HepG2 (cell line): Measurements from ENCODE around the gene HSD17B11. TPM values are rescaled to one million over a fixed set of nuclear protein-coding genes. Genes with fewer than 3 reads are reported as not detected.

ENCODE experiments used
- CREBL2 ChIP-seq: sonication (generic); formaldehyde crosslinking; IDR thresholded peaks from 2 replicates; pipeline ENCODE4 v1.8.1; 2023; ENCODE audit warnings: missing genetic modification reagents, mild to moderate bottlenecking, borderline replicate concordance
- ELF3 ChIP-seq: IDR thresholded peaks from 2 replicates; pipeline ENCODE4 v1.6.1; 2016; ENCODE audit warnings: missing genetic modification reagents, missing compliant biosample characterization
- FOXP4 ChIP-seq: sonication (generic); formaldehyde crosslinking; IDR thresholded peaks from 2 replicates; pipeline ENCODE4 v1.4.0; 2020; ENCODE audit warnings: missing genetic modification reagents
- GABPA ChIP-seq, 2 experiments: IDR thresholded peaks; 2 replicates each; pipeline ENCODE4 v1.6.1; 2011 to 2016; ENCODE audit warnings: low read depth in 2 of 2, low read length in 1 of 2, missing biosample characterization in 1 of 2, missing genetic modification characterization in 1 of 2
- KLF11 ChIP-seq: IDR thresholded peaks from 2 replicates; pipeline ENCODE4 v1.6.1; 2016; ENCODE audit warnings: missing compliant biosample characterization
- POLR2AphosphoS2 ChIP-seq: IDR thresholded peaks from 2 replicates; pipeline ENCODE4 v1.6.1; 2011; ENCODE audit warnings: low read depth, low read length, improper control_type of control experiment
- REPIN1 ChIP-seq: sonication (generic); formaldehyde crosslinking; IDR thresholded peaks from 2 replicates; pipeline ENCODE4 v1.8.0; 2022; ENCODE audit warnings: missing genetic modification reagents, low read depth, mild to moderate bottlenecking, borderline replicate concordance
- SIX4 ChIP-seq: sonication (generic); formaldehyde crosslinking; IDR thresholded peaks from 2 replicates; pipeline ENCODE4 v1.4.0; 2020; ENCODE audit warnings: missing genetic modification reagents
- TBP ChIP-seq: sonication (generic); formaldehyde crosslinking; IDR thresholded peaks from 2 replicates; pipeline ENCODE4 v1.5.0; 2020; ENCODE audit warnings: missing genetic modification reagents
- ZBTB2 ChIP-seq: sonication (generic); formaldehyde crosslinking; IDR thresholded peaks from 2 replicates; pipeline ENCODE4 v1.8.0; 2022; ENCODE audit warnings: low read depth, missing genetic modification reagents
- ZEB1 ChIP-seq: IDR thresholded peaks from 2 replicates; pipeline ENCODE4 v1.6.1; 2012; ENCODE audit warnings: mild to moderate bottlenecking, low read depth, inconsistent platforms; ENCODE audit not compliant: insufficient replicate concordance
- ZKSCAN5 ChIP-seq: sonication (generic); formaldehyde crosslinking; IDR thresholded peaks from 2 replicates; pipeline ENCODE4 v1.5.1; 2020; ENCODE audit warnings: mild to moderate bottlenecking, missing genetic modification reagents
- ZMYM4 ChIP-seq: sonication (generic); formaldehyde crosslinking; IDR thresholded peaks from 2 replicates; pipeline ENCODE4 v1.8.1; 2023; ENCODE audit warnings: mild to moderate bottlenecking, missing genetic modification reagents
- ZNF235 ChIP-seq: sonication (generic); formaldehyde crosslinking; IDR thresholded peaks from 2 replicates; pipeline ENCODE4 v1.8.1; 2023; ENCODE audit warnings: mild to moderate bottlenecking, missing genetic modification reagents, borderline replicate concordance
- ZNF24 ChIP-seq: fragments of 450-650 bp; IDR thresholded peaks from 2 replicates; pipeline ENCODE4 v1.6.1; 2017; ENCODE audit warnings: antibody characterized with exemption, mild to moderate bottlenecking
- ZNF496 ChIP-seq: sonication (generic); formaldehyde crosslinking; IDR thresholded peaks from 2 replicates; pipeline ENCODE4 v1.8.1; 2023; ENCODE audit warnings: mild to moderate bottlenecking, moderate library complexity, missing genetic modification reagents; ENCODE audit not compliant: insufficient replicate concordance
- ZNF501 ChIP-seq: sonication (generic); formaldehyde crosslinking; IDR thresholded peaks from 2 replicates; pipeline ENCODE4 v1.5.1; 2020; ENCODE audit warnings: mild to moderate bottlenecking, moderate library complexity, missing genetic modification reagents
- ZNF556 ChIP-seq: sonication (generic); formaldehyde crosslinking; IDR thresholded peaks from 2 replicates; pipeline ENCODE4 v1.4.0; 2020; ENCODE audit warnings: mild to moderate bottlenecking, missing genetic modification reagents, borderline replicate concordance
- ZNF564 ChIP-seq: sonication (generic); formaldehyde crosslinking; IDR thresholded peaks from 2 replicates; pipeline ENCODE4 v1.8.1; 2023; ENCODE audit warnings: mild to moderate bottlenecking, missing genetic modification reagents
- polyA plus RNA-seq, 8 experiments: library from polyadenylated mRNA; depleted of rRNA in 3 of 8; stranded (reverse) in 7 of 8; unstranded in 1 of 8; fragments of >200 nt; fragmentation: Illumina TruSeq in 4 of 8; extraction: Trizol in 4 of 8; gene quantifications; 2 replicates each; pipeline versions ENCODE4 v1.2.1 to v1.2.3, GENCODE V29; 2011 to 2016; ENCODE audit warnings: low read depth in 4 of 8, missing spikeins in 1 of 8, mixed read lengths in 1 of 8; ENCODE audit not compliant: insufficient read depth in 1 of 8
- total RNA-seq, 5 experiments: library from RNA; depleted of rRNA; stranded (reverse); fragments of >200 nt; fragmentation: Illumina TruSeq; extraction: Trizol; gene quantifications; 2 replicates each; pipeline ENCODE4 v1.2.3, GENCODE V29; 2016; ENCODE audit warnings: low read depth in 1 of 5
- TF ChIP-seq, protein P1 (sequence below): sonication (generic); formaldehyde crosslinking; IDR thresholded peaks from 2 replicates; pipeline ENCODE4 v1.8.0; 2023; ENCODE audit warnings: mild to moderate bottlenecking, missing genetic modification reagents
- TF ChIP-seq, protein P2 (sequence below): sonication (generic); formaldehyde crosslinking; IDR thresholded peaks from 2 replicates; pipeline ENCODE4 v1.8.0; 2022; ENCODE audit warnings: missing genetic modification reagents, mild to moderate bottlenecking, borderline replicate concordance
- TF ChIP-seq, protein P3 (sequence below): sonication (generic); formaldehyde crosslinking; IDR thresholded peaks from 2 replicates; pipeline ENCODE4 v1.4.0; 2020; ENCODE audit warnings: mild to moderate bottlenecking, missing genetic modification reagents

HSD17B11 gene
- total and polyA plus RNA-seq, 2 of the 13 experiments (the other 11 are each of a cell fraction or from before 2014, with no cell fraction given): 121 to 158 TPM

DNA sequence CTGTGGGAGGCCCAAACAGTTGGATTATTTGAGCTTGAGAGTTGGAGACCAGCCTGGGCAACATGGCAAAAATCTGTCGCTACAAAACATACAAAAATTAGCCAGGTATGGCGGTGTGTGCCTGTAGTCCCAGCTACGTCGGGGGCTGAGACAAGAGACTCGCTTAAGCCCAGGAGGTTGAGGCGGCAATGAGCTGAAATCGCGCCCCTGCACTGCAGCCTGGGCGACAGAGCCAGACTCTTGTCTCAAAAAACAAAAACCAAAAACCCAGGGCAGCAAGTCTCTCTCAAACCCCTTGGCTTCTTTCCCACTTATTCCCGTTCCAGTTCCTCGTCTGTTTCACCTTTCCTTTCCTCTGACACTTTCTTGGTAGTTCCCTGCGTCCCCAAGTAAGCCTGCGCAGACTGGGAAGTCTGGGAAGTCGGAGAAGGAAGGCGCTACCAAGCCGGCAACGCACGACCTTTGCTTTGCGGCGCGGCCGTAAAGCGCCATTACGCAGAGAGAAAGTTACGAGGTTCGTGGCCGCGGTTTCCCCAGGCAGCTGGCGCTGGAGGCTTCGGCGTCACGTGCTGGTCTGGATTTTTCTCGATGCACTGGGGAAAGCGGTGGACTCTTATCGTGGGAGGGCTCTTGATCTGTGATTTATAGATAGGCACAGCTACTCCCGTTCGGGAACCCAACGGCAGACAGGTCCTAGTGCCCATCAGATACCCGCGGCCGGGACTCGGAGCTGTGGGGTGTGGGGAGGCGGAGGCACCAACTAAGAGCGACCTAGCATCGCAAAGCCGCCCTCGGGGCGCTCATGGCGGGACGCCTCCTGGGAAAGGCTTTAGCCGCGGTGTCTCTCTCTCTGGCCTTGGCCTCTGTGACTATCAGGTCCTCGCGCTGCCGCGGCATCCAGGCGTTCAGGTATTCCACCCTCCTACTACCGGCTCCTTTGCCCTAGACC lies 31.4 kb upstream of the HSD17B11 start, which contains the start of gene NUDT9 (continued):
- TF ChIP-seq ZBTB2 (no peak; the same call in 1 of the 2 replicates), GABPA (IDR thresholded peaks at IDR 0.05; ENCODE audit: low read depth, low read length) (no peak), GABPA (CRISPR knock-in tag; IDR thresholded peaks at IDR 0.05; ENCODE audit: low read depth) (peak; percentile 75), ZNF24 (no peak), REPIN1 (CRISPR knock-in tag) (peak; percentile 95; the same call in 1 of the 2 replicates), ZNF235 (CRISPR knock-in tag) (0 out of 2 replicates have a peak, but pooled peaks have one; percentile 82), ZNF564 (CRISPR knock-in tag) (0 out of 2 replicates have a peak, but pooled peaks have one; percentile 31), ZNF556 (CRISPR knock-in tag) (peak; percentile 93), ZNF501 (CRISPR knock-in tag) (peak; percentile 99), KLF11 (CRISPR knock-in tag) (0 out of 2 replicates have a peak, but pooled peaks have one; percentile 13), ZKSCAN5 (CRISPR knock-in tag) (0 out of 2 replicates have a peak, but pooled peaks have one; percentile 43), ZEB1 (peak; percentile 61), POLR2AphosphoS2 (no peak), CREBL2 (CRISPR knock-in tag) (peak; percentile 75; the same call in 1 of the 2 replicates), ZNF496 (CRISPR knock-in tag) (no peak), TBP (no peak), ELF3 (CRISPR knock-in tag) (peak; percentile 83), FOXP4 (CRISPR knock-in tag) (peak; percentile 80), SIX4 (no peak), ZMYM4 (CRISPR knock-in tag) (peak; percentile 97)
- TF ChIP-seq, protein P1, sequence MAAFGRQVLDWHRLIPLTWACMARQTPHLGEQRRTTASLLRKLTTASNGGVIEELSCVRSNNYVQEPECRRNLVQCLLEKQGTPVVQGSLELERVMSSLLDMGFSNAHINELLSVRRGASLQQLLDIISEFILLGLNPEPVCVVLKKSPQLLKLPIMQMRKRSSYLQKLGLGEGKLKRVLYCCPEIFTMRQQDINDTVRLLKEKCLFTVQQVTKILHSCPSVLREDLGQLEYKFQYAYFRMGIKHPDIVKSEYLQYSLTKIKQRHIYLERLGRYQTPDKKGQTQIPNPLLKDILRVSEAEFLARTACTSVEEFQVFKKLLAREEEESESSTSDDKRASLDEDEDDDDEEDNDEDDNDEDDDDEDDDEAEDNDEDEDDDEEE: no peak
- TF ChIP-seq, protein P2, sequence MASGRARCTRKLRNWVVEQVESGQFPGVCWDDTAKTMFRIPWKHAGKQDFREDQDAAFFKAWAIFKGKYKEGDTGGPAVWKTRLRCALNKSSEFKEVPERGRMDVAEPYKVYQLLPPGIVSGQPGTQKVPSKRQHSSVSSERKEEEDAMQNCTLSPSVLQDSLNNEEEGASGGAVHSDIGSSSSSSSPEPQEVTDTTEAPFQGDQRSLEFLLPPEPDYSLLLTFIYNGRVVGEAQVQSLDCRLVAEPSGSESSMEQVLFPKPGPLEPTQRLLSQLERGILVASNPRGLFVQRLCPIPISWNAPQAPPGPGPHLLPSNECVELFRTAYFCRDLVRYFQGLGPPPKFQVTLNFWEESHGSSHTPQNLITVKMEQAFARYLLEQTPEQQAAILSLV (CRISPR knock-in tag): peak; percentile 57; the same call in 1 of the 2 replicates
- TF ChIP-seq, protein P3, sequence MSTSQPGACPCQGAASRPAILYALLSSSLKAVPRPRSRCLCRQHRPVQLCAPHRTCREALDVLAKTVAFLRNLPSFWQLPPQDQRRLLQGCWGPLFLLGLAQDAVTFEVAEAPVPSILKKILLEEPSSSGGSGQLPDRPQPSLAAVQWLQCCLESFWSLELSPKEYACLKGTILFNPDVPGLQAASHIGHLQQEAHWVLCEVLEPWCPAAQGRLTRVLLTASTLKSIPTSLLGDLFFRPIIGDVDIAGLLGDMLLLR (CRISPR knock-in tag): peak; percentile 64
